CD4-positive, alpha-beta T cell treated with Interleukin-4 for 4 hours (primary cell): Measurements from ENCODE around the gene ALPI.

Source experiments
- DNase-seq: peaks from one replicate; pipeline ENCODE4 v3.0.0-alpha.2; 2020

ALPI gene

GRCh38 chr2:232486558-232487384 is 30.8 kb downstream of the ALPI start:
- DNase-seq: no peak

DNA sequence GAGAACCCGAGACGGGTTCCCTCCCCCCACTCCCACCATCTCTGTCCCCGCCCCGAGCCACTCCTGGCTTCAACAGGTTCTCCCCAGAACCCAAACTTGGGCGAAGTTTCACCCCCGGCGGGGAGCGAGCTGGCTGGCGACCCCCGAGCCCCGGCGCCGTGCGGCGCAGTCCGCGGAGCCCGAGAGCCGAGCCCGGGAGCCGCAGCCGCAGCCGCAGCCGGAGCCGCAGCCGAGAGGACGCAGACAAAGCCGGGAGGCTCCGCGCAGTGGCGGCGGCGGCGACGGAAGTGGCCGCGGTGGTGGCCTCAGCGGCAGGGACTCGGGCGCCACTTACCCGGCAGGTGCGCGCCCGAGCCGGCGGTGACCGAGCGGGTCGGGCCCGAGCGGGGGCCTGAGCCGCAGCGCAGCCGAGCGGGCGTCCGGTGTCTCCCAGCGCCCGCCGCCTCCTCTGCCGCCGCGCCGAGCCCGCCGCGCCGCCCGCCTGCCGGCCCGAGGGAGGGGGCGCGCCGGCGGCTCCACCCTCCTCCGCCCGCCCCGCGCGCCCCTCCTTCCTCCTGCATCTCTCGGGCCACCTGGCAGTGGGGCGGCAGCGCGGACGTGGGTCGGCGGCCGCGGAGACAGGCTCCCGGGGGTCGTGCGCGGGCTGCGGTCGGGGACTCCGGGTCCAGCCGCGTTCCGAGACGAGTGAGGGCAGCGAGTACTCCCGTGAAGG is 31.6 kb downstream of the ALPI start, which contains the start of gene ECEL1:
Gene ECEL1, minus strand, starts transcription at position 450 of the 712 bp plus-strand sequence. CDS start 1,181 bp downstream, outside the sequence.
- DNase-seq: no peak

GRCh38 chr2:232488097-232488711 is 32.3 kb downstream of the ALPI start:
- no peak for DNase-seq

- no peak for DNase-seq
Measured at GRCh38 chr2:232488721-232489300, 32.9 kb downstream of the ALPI start.

- DNase-seq: no peak
Measured at GRCh38 chr2:232489516-232490220, 33.7 kb downstream of the ALPI start.

DNA sequence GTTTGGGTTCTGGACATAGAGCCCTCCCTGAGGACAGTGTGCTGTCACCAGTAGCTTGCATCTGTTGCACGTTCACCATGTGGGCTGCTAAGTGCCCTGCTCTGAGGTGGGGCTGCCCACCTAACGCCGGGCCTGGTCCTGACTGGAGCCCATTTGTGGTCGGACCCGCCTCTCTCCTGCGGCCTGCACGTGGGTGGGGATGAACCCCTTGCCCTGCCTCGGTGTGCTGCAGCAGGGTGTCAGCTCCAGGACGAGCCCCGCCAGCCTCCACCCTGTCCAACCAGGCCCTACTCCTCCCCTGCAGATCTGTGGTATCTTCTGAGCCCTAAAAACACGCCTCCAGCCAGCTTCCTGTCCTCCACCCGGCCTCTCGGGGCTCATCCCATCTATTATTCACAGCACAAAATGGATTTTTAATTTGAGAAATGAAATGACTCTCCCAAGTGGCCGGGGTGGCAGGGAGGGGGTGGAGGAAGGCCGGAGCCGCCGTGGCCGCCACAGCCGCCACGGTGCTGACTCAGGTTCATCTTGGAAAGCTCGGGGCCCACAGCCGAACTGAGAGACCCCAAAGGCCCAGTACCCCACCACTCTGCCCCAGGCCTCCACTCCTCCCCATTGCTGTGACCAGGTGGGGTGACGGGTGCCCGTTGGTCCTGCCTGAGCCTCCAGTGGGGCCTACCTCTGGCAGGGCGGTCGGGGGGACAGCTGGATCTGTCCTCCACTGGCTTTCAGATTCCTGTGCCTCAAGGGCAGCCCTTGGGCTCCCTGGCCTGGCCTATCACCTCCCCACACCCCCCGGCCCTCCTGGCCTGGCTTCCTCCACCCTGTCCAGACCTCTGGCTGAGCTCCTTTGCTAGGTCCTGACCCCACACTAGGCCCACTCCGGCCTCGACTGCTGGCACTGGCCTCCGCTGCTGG is 34.5 kb downstream of the ALPI start:
- no peak for DNase-seq

DNA sequence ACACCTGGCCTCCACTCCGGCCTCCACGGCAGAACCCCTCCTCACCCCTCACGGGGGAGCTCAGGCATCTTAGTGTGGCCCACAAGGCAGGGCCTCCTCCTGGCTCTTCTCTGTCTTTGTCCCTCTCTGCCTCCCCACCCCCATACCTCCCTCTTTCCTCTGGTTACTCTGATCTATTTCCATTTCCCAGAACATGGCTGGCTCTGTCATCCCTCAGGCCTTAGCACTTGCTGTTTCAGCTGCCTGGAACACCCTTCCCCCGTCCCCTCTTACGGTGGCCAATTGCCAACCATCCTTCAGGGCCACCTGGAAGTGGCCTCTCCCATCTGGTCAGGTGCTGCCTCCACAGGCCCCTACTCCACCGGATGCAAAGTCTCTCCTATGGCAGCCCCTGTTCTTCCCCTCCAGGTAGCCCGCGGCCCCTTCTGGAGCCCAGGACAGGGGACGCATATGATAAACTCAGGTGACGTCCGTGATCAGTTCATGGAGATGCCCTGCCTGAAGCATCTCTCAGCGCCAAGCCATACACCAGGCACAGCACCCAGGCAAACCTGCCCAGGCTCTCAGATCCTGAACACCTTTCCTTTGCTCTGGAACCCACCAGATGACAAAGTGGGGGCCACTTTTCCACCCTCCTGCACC is 35.3 kb downstream of the ALPI start:
- DNase-seq: no peak

DNA sequence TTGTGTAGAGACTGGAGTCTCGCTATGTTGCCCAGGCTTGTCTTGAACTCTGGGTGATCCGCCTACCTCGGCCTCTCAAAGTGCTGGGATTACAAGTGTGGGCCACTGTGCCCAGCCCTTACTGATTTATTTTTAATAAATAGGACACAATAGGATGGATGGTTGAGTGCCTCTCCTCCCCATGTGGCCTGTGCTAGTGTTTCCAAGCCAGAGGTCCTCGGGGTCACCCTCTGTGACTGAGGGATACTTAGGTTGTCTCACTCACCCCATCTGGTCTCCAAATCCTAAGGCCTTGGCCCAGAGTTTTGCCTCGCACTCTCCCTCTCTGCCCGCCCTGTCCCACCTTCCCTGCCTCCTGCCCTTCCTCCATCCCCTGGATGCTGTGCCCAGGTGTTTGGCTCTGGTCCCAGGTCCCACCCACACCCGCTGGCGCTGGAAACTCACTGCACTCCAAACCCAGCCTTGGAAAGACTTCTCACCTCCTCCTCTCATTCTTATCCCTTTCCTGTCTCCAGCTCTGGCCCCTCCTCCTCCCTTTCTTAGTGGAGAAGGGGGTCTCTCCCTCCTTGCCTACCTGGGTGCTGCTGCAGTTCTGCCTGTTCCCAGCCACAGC is 36.4 kb downstream of the ALPI start:
- DNase-seq: no peak

GRCh38 chr2:232492963-232493700 is 37.2 kb downstream of the ALPI start:
- DNase-seq: no peak

DNA sequence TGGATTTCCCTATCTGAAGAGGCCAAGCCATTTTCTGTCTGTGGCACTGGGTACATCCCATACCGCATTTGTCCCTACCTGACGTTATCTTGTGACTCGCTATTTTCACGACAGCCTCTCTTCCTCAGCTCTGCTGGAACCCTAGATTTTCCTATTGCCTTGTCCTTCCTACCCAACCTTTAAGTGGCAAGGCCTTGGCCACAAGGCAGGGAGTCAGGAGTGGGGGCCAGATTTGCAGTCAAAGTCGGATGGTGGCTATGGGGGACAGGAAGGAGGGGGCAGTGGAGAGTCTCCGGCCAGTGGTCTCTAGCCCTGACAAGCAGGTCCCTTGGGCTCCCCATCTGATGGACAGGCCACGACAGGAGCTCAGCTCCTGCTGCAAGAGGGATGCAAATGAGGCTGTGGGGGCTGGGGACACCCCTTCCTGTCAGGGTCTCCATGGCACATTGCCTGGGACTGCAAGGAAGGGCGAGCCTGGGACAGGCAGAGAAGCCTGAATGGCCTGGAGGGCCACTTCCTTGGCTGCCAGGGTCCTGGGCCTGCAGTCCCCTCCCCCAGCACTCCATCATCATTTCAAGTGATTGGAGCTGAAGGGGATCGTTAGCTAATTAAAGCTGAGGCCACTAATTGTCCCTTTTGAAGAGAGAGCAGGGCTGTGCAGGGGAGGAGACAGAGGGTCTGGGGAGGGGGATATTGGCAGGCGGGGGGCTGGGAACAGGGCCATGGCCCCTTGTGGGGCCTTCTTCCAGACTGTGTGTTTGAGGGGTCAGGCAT is 37.9 kb downstream of the ALPI start:
- no peak for DNase-seq

GRCh38 chr2:232494542-232494941 is 38.6 kb downstream of the ALPI start:
- no peak for DNase-seq

DNA sequence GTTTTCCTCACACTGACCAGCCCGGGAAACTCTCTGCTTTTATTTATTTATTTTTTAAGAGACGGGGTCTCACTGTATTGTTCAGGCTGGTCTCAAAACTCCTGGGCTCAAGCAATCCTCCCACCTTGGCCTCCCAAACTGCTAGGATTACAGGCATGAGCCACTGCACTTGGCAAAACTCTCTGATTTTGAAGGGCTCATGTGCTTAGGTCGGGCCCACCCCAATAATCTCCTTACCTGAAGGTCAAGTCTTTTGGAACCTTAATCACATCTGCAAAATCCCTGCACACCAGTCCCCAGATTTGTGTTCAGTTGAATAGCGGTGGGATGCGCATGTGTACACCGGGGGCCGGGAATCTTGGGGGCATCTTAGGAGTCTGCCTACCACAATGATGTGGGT is 39.3 kb downstream of the ALPI start:
- no peak for DNase-seq

GRCh38 chr2:232496501-232497270 is 40.7 kb downstream of the ALPI start:
- DNase-seq: no peak

DNA sequence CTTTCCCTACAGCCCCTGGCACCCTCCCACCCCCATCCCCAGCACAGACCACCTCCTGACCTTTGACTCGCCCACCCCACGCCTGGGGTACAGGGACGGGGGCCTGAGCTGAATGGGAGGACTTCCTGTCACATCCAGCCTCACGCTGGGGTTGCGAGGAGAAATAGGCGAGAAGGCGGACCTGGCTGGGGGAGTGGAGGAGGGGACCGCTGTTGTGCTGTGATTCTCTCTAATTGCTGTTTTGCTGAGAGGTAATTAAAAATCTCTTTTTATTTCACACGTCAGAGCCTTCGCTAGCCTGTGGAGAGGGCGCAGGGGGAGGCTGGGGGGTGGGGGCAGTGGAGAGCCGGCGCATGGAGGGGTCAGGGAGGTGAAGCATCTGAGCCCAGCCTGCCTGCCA is 41.4 kb downstream of the ALPI start:
- DNase-seq: no peak

- no peak for DNase-seq
Measured at GRCh38 chr2:232498452-232498851, 42.5 kb downstream of the ALPI start.

GRCh38 chr2:232501331-232501771 is 45.4 kb downstream of the ALPI start:
- no peak for DNase-seq

DNA sequence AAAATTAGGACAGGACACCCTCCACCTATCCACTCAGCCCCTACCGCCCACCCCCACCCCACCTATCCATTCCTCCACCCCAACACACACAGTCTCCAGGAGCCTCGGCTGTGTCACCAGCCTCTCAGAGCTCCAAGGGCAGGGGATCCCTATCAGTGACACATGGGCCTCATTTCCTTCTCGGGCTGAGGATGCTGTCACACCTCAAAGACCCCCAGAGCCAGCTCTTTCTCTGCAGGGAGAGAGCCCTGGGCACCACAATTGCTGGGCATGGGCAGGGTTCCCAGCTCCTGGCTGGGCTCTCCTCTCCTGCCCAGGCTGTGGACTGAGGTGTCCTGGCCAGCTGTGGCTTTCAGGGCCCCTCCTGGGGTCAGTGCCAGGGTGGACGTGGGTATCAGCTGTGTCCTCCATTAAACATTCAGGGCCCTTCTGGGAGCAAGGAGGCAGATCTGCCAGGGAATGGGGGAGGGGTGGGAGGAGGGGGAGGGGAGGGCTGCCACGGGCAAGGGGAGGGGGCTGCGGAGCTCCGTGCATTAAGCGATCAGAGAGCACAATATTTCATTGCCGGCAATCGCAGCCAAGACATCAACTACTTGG is 45.9 kb downstream of the ALPI start:
- no peak for DNase-seq

DNA sequence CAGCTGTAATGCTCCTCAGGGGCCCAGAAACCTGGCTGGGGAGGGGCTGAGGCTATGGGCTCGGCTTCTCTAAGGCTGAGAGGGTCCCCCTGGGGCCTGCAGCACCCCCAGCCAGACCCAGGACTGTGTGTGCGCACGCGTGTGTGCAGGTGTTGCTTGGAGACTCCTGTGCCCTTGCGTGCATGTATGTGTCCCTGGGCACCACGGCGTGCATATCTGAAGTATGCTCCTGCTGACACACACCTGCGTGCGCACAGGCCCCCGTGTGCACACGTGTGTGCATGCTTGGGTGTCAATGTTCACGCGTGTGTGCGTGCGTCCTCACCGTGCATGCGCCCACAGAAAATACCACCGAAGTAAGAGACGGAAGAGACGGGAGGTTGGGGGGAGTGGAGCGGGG is 46.6 kb downstream of the ALPI start:
- DNase-seq: no peak
